GM18519 (cell line): ENCODE data around the gene SSBP4.

Experiments used
- ATAC-seq: cut with Tn5 transposase; IDR thresholded peaks from one replicate; pipeline ENCODE4 v1.9.1; 2021; ENCODE audit warnings: mild to moderate bottlenecking, moderate library complexity; ENCODE audit not compliant: unreplicated experiment, low FRiP score

SSBP4 gene

DNA sequence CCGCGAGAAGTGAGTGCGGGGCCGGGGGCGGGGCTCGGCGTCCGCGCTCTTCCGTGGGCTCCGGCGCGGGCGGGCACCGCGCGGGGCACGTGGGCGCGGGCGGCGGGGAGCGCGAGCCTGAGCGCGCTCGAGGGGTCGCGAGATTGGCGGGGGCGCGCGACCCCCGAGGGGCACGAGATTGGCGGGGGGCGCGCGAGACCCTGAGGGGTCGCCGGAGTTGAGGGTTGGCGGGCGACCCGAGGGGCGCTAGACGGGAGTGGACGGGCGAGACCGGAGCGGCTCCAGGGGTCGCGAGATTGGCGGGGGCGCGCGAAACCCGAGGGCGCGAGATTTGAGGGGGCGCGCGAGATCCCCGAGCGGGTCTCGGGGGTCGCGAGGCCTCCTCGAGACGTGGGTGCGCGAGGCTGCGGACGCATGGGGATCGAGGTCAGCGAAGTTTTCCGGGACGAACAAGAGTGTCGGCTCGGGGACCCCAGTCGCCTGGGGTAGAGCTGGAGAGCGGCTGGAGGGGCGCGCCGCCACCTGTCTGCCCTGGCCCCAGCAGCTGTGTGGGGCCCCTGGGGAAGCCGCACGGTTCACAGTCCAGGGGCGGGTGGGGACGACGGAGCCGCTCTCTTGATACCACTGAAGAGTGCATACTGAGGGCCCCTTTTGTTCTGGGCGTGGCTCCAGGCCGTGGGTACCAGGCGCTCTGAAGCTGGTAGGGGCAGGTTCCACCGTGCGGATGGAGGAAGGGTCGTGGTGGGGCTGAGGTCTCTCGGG, 682 bp downstream of the SSBP4 start:
- no peak for ATAC-seq

DNA sequence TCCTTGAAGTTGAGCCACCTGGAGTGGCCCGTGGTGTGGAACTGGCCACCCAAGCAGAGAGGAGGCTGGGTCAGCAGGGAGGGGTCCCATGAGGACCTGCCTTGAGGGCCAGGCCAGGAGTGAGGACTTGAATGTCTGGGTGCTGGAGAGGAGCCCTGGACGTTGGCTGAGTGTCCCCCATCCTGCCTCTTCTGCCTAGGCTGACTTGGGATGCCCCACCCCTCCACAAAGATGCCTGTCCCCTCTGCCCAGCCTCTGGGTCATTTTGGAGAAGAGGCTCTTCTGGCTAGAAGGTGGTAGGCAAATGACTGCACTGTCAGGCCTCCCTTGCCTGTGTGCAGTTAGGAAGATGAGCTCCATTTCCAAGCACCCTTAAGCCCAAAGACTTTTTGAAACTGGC, 1.7 kb downstream of the SSBP4 start:
- no peak for ATAC-seq

DNA sequence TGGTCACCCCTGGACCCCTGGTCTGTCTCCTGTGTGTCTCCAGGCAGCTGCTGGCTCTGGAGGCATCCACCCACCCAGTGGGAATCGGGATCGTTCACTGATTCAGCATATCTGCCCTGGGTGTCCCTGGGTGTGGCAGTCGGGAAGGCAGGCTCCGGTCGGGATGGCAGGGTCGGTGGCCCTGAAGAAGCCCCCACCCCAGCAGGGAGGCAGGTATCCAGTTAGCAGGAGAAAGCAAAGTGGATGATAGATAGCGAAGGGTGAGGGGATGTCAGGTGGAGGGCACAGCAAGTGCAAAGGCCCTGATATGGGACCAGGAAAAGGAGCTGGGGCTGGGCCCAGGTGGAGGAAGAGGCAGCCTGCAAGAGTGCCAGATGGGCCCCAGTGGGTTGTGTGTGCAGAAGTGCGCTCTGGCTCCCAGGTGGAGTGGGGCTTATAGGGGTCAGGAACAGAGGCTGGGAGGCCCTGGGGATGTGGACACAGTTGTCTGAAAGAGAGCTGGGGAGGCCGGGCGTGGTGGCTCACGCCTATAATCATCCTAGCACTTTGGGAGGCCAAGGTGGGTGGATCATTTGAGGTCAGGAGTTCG, 2.3 kb downstream of the SSBP4 start:
- ATAC-seq = no peak

DNA sequence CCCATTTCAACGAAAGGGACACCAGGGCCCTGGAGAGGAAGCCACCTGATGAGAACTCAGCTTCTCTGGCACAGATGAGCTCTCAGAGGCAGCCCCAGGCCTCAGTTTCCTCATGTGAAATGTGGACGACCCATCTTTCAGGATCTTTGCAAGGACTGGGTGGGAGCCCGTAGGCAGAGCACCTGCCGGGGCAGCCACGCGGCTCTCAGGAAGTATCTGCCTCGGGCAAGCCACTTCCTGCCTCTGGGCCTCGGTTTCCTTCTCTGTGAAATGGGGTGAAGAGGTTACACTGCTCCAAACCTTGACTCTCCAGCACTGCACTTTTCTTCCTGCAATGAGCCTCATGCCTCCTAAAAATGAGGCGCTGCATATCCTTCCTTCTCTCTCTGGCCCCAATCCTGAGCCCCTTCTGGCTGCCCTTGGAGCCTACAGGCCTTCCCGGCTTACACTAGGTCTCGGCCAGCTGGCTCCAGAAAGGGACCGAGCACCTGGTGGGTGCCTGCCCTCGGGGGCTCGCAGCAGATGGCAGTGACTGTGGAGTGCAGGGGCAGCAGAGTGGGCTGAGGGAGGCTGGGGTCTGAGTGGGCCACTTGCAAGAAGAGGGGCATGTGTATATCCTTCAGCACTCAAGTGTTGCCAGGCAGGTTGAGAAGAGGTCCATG, 3.5 kb downstream of the SSBP4 start:
- ATAC-seq = no peak

DNA sequence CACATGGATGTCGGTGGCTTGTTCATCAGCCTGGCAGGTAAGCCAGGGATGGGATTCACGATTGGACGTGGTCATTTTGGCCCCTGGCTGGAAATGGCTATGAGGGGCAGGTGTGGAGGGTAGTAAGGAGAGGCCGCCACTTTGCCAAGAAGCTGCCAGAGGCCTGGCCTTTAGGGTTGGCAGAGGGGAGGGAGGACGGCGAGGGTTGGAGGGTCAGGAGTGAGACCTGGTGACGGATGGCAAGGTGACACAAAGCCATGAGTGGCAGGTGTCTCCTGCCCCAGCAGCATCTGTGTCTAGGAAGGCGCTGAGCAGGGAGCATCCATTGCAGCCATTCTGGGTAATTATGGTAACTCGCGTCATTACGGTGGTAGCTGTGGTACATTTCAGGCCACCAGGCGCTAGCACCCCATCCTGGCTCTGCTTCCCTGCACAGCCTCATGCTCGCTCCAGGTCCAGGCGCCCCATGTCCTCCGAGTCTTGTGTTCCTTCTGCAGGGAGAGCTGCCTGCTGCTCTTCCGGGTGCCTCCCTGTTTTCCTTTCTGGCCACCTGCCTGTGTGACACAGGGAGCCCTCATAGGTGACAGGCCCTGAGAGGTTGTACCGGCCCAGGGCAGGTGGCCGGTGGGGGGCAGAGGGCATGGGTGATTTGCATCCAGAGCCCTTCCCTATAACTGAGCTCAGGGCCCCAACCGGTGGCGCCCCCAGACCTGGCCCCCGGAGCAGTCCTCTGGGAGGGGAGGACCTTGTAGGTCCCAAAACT, 4.2 kb downstream of the SSBP4 start:
- no peak for ATAC-seq

DNA sequence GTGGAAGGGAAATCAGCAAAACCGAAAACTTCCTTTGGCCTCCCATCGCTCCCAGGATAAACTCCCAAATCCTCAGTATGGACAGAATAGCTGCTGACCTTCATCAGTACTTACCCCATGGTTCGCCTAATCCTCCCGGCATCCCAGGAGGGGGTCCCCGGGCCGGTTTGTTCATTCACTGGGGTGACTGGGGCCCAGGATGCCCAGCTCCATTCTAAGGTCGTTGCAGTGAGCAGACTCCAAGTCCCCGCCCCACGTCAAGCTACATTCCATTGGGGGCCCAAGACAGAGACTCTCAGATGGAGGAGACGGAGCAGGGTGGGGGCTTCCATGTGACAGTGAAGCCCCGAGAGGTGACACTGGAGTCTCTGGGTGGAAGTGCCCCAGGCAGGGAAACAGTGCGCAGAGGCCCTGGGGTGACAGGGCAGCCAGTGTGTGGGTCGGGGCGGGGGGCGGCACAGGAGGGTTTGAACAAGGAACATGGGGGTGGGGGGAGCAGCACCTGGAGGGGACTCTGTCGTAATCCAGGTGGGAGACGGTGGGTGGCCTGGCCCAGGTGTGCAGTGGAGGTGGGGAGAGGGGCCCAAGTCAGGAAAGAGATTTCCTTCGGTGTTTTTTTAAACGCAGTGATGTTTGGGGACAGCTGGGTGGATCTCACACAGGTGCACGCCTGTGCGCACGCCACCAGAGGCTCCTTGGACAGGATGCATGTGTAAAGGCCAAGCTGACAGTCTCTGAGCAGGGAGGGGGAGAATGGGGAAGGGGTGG, 5.1 kb downstream of the SSBP4 start:
- no peak for ATAC-seq

DNA sequence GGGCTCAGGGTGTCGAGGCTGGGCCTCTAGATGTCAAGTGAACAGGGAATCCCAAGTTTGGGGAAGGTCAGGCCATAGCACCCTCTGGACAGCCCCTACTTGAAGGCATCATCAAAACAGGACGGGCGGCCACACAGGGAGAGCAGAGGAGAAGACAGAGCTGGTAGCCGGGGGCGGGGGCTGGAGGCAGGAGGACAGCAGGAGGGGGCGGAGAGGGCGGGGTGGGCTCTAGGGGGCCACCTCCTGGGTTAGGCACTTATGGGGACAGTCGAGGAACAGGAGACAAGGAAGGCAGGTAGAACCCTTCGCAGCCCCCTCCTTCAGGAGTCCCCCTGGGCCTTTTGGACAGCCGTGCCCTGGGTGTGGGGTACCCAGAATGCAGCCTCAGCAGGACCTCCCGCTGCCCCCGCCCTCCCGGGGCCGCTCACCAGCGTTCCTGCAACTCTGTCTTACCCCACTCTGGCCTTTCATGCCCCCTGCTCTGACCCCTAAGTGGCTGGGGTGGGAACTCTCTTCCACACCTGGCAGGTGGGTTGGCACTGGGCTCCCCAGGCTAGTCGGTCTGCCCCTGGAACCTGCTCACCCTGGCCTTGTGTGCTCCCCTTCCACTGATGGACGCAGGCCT, 5.8 kb downstream of the SSBP4 start:
- ATAC-seq = no peak

DNA sequence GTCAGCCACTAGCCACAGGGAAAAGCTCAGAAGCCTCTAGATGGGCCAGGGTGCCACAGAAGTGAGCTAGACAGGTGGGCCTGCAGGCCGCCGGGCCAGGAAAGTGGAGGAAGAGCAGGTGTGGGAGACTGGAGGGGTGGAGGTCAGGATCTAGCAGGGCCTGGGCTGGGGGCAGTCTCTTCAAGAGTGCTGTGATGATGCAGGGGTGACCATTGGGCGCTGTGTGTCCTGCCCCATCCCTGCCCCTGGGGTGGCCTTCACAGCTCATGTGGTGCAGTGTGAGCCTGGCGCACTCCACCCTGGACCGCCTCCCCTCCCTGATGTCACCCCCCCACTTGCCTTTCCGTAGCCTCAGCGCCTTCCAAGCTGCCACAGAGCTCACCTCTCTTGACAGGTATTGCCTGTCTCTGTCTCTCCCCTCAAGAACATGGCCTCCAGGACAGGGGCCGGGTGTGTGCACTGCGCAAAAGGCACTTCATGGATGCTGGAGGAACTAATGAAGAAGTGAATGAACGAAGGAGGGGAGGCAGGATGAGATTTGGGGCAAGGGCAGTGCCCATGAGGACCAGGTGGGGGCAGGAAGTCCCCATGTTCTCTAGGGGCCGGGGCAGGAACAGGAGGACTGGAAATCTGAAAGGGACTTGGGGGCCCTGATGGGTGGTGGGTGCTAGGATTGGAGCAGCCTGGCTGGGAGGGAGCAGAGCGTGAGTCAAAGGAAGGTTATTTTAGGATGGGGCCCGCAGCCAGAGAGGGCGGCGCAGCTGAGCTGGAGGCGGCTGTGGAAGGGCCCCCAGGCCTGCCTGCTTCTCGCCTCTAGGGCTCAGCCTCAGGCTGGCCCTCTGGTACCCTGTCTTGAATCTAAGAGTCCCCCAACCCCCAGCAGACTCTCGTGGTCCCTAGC, 6.6 kb downstream of the SSBP4 start:
- no peak for ATAC-seq

DNA sequence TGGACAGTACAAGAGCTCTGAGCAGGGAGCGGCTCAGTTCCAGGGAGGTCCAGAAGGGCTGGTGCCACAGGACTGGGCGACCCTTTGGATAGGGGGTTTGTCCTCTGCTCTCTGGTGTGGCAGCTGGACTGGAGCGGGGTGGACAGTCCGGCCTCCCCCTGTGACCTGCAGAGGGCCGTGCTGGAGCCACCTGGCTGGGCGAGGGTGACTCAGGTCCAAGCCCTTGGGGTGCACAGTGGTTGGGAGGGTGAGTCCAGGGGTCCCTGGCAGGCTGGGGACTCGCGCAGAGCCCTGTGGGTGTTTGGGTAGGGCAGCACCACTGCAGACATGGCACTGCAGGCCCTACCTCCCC, 7.2 kb downstream of the SSBP4 start:
- ATAC-seq = no peak

DNA sequence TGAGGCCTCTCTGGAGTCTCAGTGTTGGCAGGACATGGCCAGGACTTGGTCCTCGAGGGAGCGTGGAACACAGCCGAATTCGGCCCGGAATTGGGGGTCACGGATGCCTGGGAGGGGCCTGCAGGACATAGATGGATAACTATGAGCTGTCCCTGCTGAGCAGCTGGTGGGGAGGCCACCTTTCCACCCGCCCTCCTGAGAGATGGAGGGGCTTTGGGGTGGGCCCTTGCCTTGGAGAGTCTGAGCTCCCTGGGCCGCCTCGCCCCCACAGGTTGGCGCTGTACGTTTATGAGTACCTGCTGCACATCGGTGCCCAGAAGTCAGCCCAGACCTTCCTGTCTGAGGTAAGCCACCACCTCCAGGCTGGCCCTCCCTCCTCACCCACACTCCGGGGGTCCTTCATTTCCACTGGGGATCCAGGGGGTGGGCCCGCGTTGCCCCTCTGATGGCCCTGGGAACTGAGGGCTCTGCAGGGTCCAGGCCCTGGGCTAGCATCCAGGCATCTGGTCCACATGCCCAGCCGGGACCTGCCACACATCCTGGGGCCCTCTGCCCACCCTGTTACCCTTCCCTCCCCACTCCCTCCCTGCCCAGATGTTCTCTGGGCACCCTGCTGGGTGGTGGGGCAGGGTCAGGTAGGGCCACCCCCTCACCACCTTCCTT, 8.0 kb downstream of the SSBP4 start:
- ATAC-seq = no peak

DNA sequence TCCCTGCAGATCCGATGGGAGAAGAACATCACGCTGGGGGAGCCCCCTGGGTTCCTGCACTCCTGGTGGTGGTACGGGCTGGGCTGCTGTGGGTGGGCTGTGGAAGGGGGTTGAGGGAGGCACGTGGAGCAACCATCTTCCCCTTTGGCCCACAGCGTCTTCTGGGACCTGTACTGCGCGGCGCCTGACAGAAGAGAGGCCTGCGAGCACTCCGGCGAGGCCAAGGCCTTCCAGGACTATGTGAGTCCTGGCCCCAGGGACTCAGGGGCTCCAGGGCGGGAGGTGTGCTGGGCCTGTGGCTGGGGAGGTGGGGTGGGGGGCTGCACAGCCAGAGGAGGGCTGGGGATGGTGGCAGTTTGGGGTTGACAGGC, 8.5 kb downstream of the SSBP4 start:
- ATAC-seq = no peak

DNA sequence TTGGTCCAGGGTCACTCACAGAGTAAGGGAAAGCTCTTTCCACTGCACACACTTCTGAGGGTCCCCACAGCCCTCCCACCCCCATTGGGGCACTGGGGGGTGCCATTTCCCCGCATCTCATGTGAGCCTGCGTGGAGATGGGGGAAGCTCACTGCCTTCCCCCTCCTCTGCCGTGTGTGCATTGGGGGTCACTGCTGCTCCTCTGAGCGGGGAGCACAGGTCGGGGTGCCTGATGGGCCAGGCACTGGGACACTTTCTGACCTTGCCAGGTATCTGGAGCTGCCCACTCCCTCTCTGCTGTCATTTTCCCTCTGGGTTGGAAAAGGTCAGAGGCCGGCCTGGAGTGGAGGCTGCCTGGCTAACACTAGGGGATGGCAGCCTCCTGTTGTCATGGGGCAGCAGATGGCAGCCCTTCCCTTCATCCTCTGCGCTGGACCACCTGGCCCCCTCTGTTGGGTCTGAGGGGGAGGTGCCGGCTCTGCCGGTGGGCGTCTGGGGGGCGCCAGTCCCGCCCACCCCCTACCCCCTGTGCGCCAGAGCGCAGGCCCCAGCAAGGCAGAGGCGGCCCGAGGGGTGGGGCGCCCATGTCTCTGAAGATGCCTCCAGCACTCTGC, 9.1 kb downstream of the SSBP4 start:
- no peak for ATAC-seq

DNA sequence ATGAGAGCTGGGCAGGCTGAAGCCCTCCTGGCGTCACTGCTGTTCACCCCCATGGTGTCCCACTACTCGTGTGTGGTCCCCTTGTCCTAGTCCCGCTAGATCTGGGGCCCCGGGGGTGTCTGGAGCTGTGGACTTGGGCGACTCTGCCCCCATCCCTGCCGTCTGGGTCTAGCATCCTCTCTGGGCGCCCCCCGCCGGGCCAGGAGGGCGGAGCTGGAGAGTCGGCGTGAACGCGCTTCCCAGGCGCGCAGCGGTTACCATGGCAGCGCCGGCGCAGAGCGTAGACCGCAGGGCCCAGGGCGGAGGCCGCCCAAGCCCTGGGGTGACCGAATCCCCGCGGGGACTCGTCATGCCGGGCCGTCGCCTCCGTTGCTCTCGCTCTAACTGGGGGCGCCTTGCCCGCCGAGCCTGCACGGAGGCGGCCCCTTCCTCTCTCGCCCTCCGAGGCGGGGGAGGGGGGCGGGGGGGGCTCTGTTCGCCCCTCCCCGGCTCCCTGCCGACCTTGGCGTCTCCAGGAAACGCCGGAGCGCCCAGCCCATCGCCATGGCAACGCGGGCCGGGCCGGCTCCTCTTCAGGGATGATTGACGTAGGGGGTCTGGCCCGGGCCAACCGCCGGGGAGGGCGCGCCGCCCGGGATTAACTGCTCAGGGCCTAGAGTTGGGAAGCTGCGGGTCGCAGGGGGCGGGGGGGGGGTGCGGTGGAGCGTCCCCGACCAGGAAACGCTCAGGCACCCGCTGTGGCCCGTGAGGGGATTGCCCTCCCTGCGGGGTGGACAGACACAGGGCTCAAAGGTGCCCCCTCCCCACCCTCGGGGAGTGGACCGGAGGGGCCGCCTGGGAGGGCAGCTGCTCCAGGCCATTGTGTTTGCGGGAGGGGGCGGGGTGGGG, 9.8 kb downstream of the SSBP4 start:
- ATAC-seq = peak; percentile 60

DNA sequence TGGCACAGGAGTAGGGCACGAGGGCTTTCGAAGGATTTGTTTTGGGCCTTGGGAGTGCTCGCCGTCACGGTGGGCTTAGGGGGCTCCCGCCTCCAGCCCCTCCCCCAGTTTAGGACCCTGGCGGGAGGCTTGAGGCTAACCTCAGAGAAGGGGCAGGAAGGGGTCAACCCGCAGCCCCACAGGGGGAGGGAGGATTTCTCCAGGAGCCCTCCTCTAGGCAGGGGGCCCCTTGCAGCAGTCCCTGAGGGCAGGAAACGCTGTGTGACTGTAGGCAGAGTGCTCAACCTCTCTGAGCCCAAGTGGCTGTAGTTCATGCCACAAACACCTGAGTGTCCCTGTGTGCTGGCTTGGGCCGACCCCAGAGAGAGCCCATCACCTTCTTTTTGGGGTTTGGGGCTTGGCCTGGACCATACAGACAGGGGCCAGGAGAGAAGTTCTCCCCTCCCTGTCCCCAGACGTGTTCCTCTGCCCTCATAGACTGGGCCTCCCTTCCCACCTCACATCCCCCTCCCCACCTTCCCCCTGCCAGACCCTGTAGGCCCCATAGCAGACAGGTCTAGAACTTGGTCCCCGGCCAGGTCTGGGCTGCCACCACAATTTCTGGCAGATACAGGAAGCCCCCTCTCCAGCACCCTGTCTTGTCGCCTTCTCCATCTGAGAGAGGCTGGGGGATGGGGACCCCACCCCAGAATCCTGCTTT, 10.7 kb downstream of the SSBP4 start:
- no peak for ATAC-seq

DNA sequence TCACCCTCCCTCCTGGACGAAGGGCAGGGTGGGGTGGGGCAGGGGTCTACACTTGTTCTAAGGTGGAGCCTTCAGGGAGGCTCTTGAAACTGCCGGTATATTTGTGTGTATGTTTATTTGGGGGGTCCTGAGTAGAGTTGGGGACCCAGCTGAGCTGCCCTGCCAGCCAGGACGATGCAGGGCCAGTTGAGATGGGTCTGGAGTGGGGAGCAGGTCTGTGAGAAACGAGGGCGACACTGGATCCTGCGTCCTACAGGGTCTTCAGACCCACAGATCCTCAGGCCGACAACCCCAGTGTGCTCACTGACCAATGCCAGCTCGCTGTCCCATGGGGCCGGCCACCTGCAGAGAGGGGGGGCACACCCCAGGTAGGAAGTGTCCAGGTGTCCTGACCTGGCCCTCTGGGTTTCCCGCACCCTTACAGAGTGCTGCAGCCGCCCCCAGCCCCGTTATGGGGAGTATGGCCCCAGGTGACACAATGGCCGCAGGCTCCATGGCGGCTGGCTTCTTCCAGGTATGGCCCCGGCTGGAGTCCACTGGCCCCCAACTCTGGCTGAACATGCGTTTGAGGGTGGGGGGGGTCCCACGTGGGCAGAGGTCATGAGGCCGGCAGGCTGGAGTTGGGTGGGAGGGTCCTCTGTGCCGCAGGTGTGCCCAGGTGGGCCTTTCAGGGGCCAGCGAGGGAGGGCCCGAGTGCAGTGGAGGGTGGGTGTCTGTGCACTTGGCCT, 11.4 kb downstream of the SSBP4 start:
- ATAC-seq = no peak
